ENCODE results near the gene ARMC2.

DNA sequence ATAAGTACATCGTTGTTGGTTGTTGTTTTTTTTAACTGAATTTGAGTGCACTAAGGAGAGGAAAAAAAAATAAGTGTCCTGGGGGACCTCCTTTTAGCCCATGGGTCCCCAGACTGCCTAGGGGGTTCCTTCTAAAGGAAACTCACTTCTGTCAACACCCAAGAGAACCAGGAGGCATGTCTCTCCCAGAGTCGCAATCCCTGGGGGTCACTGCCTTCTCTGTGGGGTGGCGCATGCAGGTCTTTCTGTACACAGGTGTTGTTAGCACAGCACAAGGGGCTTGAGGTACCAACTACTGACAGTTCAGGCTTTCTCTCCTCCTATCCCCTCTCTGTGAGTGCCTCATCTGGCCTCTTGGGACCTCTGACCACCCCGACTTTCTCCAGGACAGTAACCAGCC, 7.3 kb upstream of the ARMC2 start:
- TF ChIP-seq, protein P1, sequence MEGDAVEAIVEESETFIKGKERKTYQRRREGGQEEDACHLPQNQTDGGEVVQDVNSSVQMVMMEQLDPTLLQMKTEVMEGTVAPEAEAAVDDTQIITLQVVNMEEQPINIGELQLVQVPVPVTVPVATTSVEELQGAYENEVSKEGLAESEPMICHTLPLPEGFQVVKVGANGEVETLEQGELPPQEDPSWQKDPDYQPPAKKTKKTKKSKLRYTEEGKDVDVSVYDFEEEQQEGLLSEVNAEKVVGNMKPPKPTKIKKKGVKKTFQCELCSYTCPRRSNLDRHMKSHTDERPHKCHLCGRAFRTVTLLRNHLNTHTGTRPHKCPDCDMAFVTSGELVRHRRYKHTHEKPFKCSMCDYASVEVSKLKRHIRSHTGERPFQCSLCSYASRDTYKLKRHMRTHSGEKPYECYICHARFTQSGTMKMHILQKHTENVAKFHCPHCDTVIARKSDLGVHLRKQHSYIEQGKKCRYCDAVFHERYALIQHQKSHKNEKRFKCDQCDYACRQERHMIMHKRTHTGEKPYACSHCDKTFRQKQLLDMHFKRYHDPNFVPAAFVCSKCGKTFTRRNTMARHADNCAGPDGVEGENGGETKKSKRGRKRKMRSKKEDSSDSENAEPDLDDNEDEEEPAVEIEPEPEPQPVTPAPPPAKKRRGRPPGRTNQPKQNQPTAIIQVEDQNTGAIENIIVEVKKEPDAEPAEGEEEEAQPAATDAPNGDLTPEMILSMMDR (IDR thresholded peaks at IDR 0.05; ENCODE audit: low read depth, low read length) = no peak
- TF ChIP-seq, protein P2, sequence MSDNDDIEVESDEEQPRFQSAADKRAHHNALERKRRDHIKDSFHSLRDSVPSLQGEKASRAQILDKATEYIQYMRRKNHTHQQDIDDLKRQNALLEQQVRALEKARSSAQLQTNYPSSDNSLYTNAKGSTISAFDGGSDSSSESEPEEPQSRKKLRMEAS (IDR thresholded peaks at IDR 0.05; ENCODE audit: low read depth, low read length) = no peak
